IMR-90 (cell line): Measurements from ENCODE around the gene OR6V1. TPM values are rescaled to one million over a fixed set of nuclear protein-coding genes. Genes with fewer than 3 reads are reported as not detected.

Source experiments
- ATAC-seq: fragments of 200-7000 bp; cut with Tn5 transposase; 2 replicates; pipeline ENCODE4 v1.9.1; 2020; ENCODE audit warnings: low read depth, mild to moderate bottlenecking, moderate library complexity
- BruUV-seq: library from RNA; stranded (reverse); fragments of 400-500 nt; replicated peaks from 2 replicates; lab custom pipeline; 2021; lab: Mats Ljungman, UMichigan
- CTCF ChIA-PET: fragments of 300-600 bp; formaldehyde crosslinking; extraction: SDS; loops from one replicate; lab custom pipeline; 2021; ENCODE audit warnings: antibody characterized with exemption; lab: Yijun Ruan, JAX
- POLR2A ChIA-PET: fragments of 300-600 bp; sonication (Branson Sonifier 250); formaldehyde crosslinking; loops from one replicate; lab custom pipeline; 2022; ENCODE audit warnings: antibody characterized with exemption; ENCODE audit not compliant: unreplicated experiment; lab: Charles Lee
- DNase-seq: peaks from one replicate; pipeline ENCODE4 v3.0.0; 2013
- H2AFZ ChIP-seq: replicated peaks from 2 replicates; pipeline ENCODE3; 2013; ENCODE audit warnings: low read length, mild to moderate bottlenecking; ENCODE audit not compliant: poor library complexity
- H2AK5ac ChIP-seq: 2 replicates; pipeline ENCODE4 v1.6.1; 2013; ENCODE audit warnings: low read depth, low read length, inconsistent platforms
- H2AK9ac ChIP-seq: replicated peaks from 2 replicates; pipeline ENCODE3; 2013; ENCODE audit warnings: mild to moderate bottlenecking, low read depth, low read length, moderate library complexity; ENCODE audit not compliant: poor library complexity
- H2BK120ac ChIP-seq: 2 replicates; pipeline ENCODE4 v1.6.1; 2013; ENCODE audit warnings: low read depth, low read length, inconsistent platforms
- H2BK15ac ChIP-seq: 3 replicates; pipeline ENCODE4 v1.6.1; 2013; ENCODE audit warnings: low read depth, low read length, inconsistent platforms
- H2BK20ac ChIP-seq: 2 replicates; pipeline ENCODE4 v1.6.1; 2013; ENCODE audit warnings: low read depth, mild to moderate bottlenecking, inconsistent platforms, low read length, moderate library complexity
- H2BK5ac ChIP-seq: 2 replicates; pipeline ENCODE4 v1.6.1; 2013; ENCODE audit warnings: mild to moderate bottlenecking, low read depth, low read length, inconsistent platforms; ENCODE audit not compliant: poor library complexity, severe bottlenecking
- H3K14ac ChIP-seq: replicated peaks from 2 replicates; pipeline ENCODE4 v1.6.1; 2013; ENCODE audit warnings: low read depth, low read length, inconsistent platforms
- H3K18ac ChIP-seq: 2 replicates; pipeline ENCODE4 v1.6.1; 2013; ENCODE audit warnings: low read depth, low read length, control low read depth
- H3K23ac ChIP-seq: 2 replicates; pipeline ENCODE4 v1.6.1; 2013; ENCODE audit warnings: low read depth, low read length, inconsistent platforms
- H3K27ac ChIP-seq: 2 replicates; pipeline ENCODE4 v1.5.1; 2013; ENCODE audit warnings: mild to moderate bottlenecking, control low read depth, low read length; ENCODE audit not compliant: insufficient read depth
- H3K27me3 ChIP-seq: 2 replicates; pipeline ENCODE4 v1.6.1; 2013; ENCODE audit warnings: low read length; ENCODE audit not compliant: control insufficient read depth, insufficient read depth
- H3K36me3 ChIP-seq: 2 replicates; pipeline ENCODE4 v1.6.1; 2013; ENCODE audit warnings: low read length, mixed read lengths; ENCODE audit not compliant: control insufficient read depth, insufficient read depth
- H3K4ac ChIP-seq: 2 replicates; pipeline ENCODE4 v1.6.1; 2013; ENCODE audit warnings: low read depth, low read length, inconsistent platforms
- H3K4me1 ChIP-seq: 2 replicates; pipeline ENCODE4 v1.6.1; 2013; ENCODE audit warnings: low read length, mixed read lengths; ENCODE audit not compliant: control insufficient read depth, insufficient read depth
- H3K4me2 ChIP-seq: 2 replicates; pipeline ENCODE4 v1.6.1; 2013; ENCODE audit warnings: low read depth, mild to moderate bottlenecking, control low read depth, low read length, moderate library complexity
- H3K4me3 ChIP-seq: 2 replicates; pipeline ENCODE4 v1.5.1; 2013; ENCODE audit warnings: low read depth, mild to moderate bottlenecking, control low read depth, low read length, moderate library complexity; ENCODE audit not compliant: insufficient read depth
- H3K56ac ChIP-seq: 2 replicates; pipeline ENCODE4 v1.6.1; 2013; ENCODE audit warnings: low read length, inconsistent platforms; ENCODE audit not compliant: insufficient read depth; ENCODE audit errors: extremely low read depth
- H3K79me1 ChIP-seq, 2 experiments: 2 replicates each; pipeline ENCODE4 v1.6.1; 2013; ENCODE audit warnings: low read length in 2 of 2, inconsistent platforms in 1 of 2, low read depth in 1 of 2
- H3K9ac ChIP-seq: 2 replicates; pipeline ENCODE4 v1.6.1; 2013; ENCODE audit warnings: low read depth, low read length, control low read depth
- H3K9me1 ChIP-seq: 2 replicates; pipeline ENCODE4 v1.6.1; 2013; ENCODE audit warnings: low read length, inconsistent platforms; ENCODE audit not compliant: insufficient read depth
- H3K9me3 ChIP-seq: 2 replicates; pipeline ENCODE4 v1.6.1; 2013; ENCODE audit warnings: low read length; ENCODE audit not compliant: control insufficient read depth, insufficient read depth
- H4K20me1 ChIP-seq: 2 replicates; pipeline ENCODE4 v1.6.1; 2013; ENCODE audit warnings: low read length, inconsistent platforms; ENCODE audit not compliant: insufficient read depth
- H4K5ac ChIP-seq: 2 replicates; pipeline ENCODE4 v1.6.1; 2013; ENCODE audit warnings: mild to moderate bottlenecking, low read depth, low read length, control low read depth
- H4K8ac ChIP-seq, 2 experiments: 2 replicates each; pipeline ENCODE4 v1.6.1; 2013; ENCODE audit warnings: low read depth in 2 of 2, low read length in 2 of 2, control low read depth in 1 of 2, inconsistent platforms in 1 of 2
- H4K91ac ChIP-seq: 2 replicates; pipeline ENCODE4 v1.6.1; 2013; ENCODE audit warnings: low read depth, low read length, inconsistent platforms; ENCODE audit not compliant: insufficient read depth
- BHLHE40 ChIP-seq: fragments of 150-350 bp; IDR thresholded peaks from 2 replicates; pipeline ENCODE4 v1.6.1; 2016; ENCODE audit warnings: mild to moderate bottlenecking, low read depth, low read length
- CEBPB ChIP-seq: IDR thresholded peaks from 2 replicates; pipeline ENCODE4 v1.6.1; 2012; ENCODE audit warnings: low read depth, low read length, improper control_type of control experiment
- CHD1 ChIP-seq: IDR thresholded peaks from 2 replicates; pipeline ENCODE4 v1.6.1; 2012; ENCODE audit warnings: low read depth, low read length, improper control_type of control experiment
- CTCF ChIP-seq: conservative IDR thresholded peaks from 2 replicates; pipeline ENCODE4 v1.5.1; 2012; ENCODE audit warnings: mild to moderate bottlenecking, low read depth, low read length, improper control_type of control experiment
- FOS ChIP-seq: fragments of 150-350 bp; IDR thresholded peaks from 2 replicates; pipeline ENCODE4 v1.6.1; 2016; ENCODE audit warnings: low read depth, low read length
- MAFK ChIP-seq: IDR thresholded peaks from 2 replicates; pipeline ENCODE4 v1.6.1; 2012; ENCODE audit warnings: low read depth, low read length, improper control_type of control experiment
- MAZ ChIP-seq: IDR thresholded peaks from 2 replicates; pipeline ENCODE4 v1.6.1; 2012; ENCODE audit warnings: low read depth, mild to moderate bottlenecking, low read length, improper control_type of control experiment, moderate library complexity, borderline replicate concordance
- MXI1 ChIP-seq: IDR thresholded peaks from 2 replicates; pipeline ENCODE4 v1.6.1; 2012; ENCODE audit warnings: low read depth, mild to moderate bottlenecking, low read length, moderate library complexity, borderline replicate concordance
- NFE2L2 ChIP-seq: fragments of 150-350 bp; IDR thresholded peaks from 2 replicates; pipeline ENCODE4 v1.6.1; 2016; ENCODE audit warnings: low read depth, mild to moderate bottlenecking, low read length
- POLR2A ChIP-seq: IDR thresholded peaks from 2 replicates; pipeline ENCODE4 v1.6.1; 2012; ENCODE audit warnings: mild to moderate bottlenecking, low read depth, low read length
- RAD21 ChIP-seq: IDR thresholded peaks from 2 replicates; pipeline ENCODE4 v1.6.1; 2012; ENCODE audit warnings: low read length, improper control_type of control experiment
- RCOR1 ChIP-seq: IDR thresholded peaks from 2 replicates; pipeline ENCODE4 v1.6.1; 2012; ENCODE audit warnings: mild to moderate bottlenecking, low read length, improper control_type of control experiment; ENCODE audit not compliant: insufficient replicate concordance
- RFX5 ChIP-seq: IDR thresholded peaks from 2 replicates; pipeline ENCODE4 v1.8.0; 2012; ENCODE audit warnings: low read depth, mild to moderate bottlenecking, low read length, moderate library complexity
- SMC3 ChIP-seq: fragments of 150-350 bp; IDR thresholded peaks from 2 replicates; pipeline ENCODE4 v1.6.1; 2016; ENCODE audit warnings: low read depth, mild to moderate bottlenecking, antibody characterized with exemption, low read length, moderate library complexity
- WGBS, 2 experiments: methylation state at CpG; one replicate each; pipeline versions ENCODE4 v1.1.5 to v1.1.7; 2013; ENCODE audit warnings: missing lambda C conversion rate in 2 of 2; ENCODE audit not compliant: insufficient read length in 1 of 2; ENCODE audit errors: extremely low coverage in 2 of 2; 5-methylcytosine and 5-hydroxymethylcytosine counted together
- dilution Hi-C: fragments of 300-500 bp; cut with HindIII; formaldehyde crosslinking; loops from one replicate; pipeline ENCODE4 v1.14.3; 2018; ENCODE audit warnings: low sequenced_read_pairs; ENCODE audit not compliant: unreplicated experiment
- in situ Hi-C: fragments of 300-500 bp; cut with MboI; formaldehyde crosslinking; loops from 3 replicates; pipeline ENCODE4 v1.14.3; 2019; ENCODE audit warnings: low sequenced_read_pairs, inconsistent platforms, mixed read lengths
- intact Hi-C: fragments of 100-400 bp; cut with micrococcal nuclease; formaldehyde crosslinking; loops from 2 replicates; pipeline ENCODE4 v1.10.0; 2022
- polyA plus RNA-seq, 3 experiments: library from polyadenylated mRNA; depleted of rRNA; stranded (reverse); fragments of >200 nt; gene quantifications; 2 replicates each; pipeline ENCODE4 v1.2.3, GENCODE V29; 2012; ENCODE audit warnings: low replicate concordance in 1 of 3
- total RNA-seq: library from RNA; depleted of rRNA; stranded (reverse); fragments of >200 nt; gene quantifications from 2 replicates; pipeline ENCODE4 v1.2.3, GENCODE V29; 2012
- TF ChIP-seq, protein P1 (sequence below): fragments of 150-350 bp; IDR thresholded peaks from 2 replicates; pipeline ENCODE4 v1.6.1; 2017; ENCODE audit warnings: mild to moderate bottlenecking, antibody characterized with exemption, low read length, low read depth
- TF ChIP-seq, protein P2 (sequence below): fragments of 150-350 bp; IDR thresholded peaks from 2 replicates; pipeline ENCODE4 v1.6.1; 2016; ENCODE audit warnings: low read depth, mild to moderate bottlenecking, low read length, moderate library complexity, borderline replicate concordance

The OR6V1 gene
- total and polyA plus RNA-seq, 2 of the 4 experiments (the other 2 are of a cell fraction), result not detected

DNA sequence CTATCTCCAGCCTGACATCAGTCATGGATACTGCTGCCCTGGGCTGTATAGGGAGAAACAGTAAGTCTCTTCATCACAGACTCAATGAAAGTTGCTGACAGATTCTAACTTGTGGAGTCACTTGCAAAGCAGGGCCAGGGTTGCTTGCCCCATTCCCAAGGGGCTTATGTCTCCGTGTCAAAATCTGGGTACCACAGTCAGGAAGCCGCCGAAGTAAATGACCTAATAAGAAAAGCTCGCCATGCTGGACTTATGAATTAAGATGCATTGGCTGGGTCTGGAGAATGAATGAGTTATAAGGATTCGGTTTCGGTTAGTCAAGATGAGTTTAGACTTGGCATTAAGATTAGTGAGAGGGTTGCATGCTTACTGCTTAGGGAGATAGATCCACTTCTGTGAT is 10.8 kb upstream of the OR6V1 start:
- Histone ChIP-seq H2AK9ac (no peak overlapping the region), H2AFZ (no peak overlapping the region), H3K23ac (no peak overlapping the region), H3K9me3 (peaks cover 2% of the 10 kb centered on the region; the same call in 1 of the 2 replicates), H3K4ac (no peak overlapping the region), H3K79me1 (no peaks in the 10 kb centered on the region), H2BK120ac (no peak overlapping the region), H3K4me2 (no peak overlapping the region), H3K27ac (no peak overlapping the region), H3K14ac (no peak overlapping the region), H2BK5ac (no peak overlapping the region), H3K9me1 (no peaks in the 10 kb centered on the region), H4K91ac (no peak overlapping the region), H4K20me1 (no peaks in the 10 kb centered on the region), H3K4me3 (no peak overlapping the region), H3K27me3 (no peaks in the 10 kb centered on the region), H3K56ac (no peak overlapping the region), H4K8ac (no peak overlapping the region), H3K4me1 (no peaks in the 10 kb centered on the region), H4K5ac (no peak overlapping the region), H3K9ac (no peak overlapping the region), H2BK20ac (no peak overlapping the region), H2BK15ac (no peak overlapping the region), H3K36me3 (no peaks in the 10 kb centered on the region), H2AK5ac (no peak overlapping the region), H3K18ac (no peak overlapping the region)
- DNase-seq (no peak), ATAC-seq (no peak)
- ChIA-PET POLR2A (no interaction called here), CTCF (no interaction called here)
- TF ChIP-seq MAFK (no peak), RFX5 (no peak), FOS (no peak), CEBPB (no peak), CTCF (no peak), RAD21 (no peak), SMC3 (no peak), BHLHE40 (no peak), CHD1 (no peak), MXI1 (no peak), MAZ (no peak), RCOR1 (no peak), POLR2A (no peak), NFE2L2 (no peak)
- TF ChIP-seq, protein P1, sequence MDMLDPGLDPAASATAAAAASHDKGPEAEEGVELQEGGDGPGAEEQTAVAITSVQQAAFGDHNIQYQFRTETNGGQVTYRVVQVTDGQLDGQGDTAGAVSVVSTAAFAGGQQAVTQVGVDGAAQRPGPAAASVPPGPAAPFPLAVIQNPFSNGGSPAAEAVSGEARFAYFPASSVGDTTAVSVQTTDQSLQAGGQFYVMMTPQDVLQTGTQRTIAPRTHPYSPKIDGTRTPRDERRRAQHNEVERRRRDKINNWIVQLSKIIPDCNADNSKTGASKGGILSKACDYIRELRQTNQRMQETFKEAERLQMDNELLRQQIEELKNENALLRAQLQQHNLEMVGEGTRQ, result no peak
- TF ChIP-seq, protein P2, sequence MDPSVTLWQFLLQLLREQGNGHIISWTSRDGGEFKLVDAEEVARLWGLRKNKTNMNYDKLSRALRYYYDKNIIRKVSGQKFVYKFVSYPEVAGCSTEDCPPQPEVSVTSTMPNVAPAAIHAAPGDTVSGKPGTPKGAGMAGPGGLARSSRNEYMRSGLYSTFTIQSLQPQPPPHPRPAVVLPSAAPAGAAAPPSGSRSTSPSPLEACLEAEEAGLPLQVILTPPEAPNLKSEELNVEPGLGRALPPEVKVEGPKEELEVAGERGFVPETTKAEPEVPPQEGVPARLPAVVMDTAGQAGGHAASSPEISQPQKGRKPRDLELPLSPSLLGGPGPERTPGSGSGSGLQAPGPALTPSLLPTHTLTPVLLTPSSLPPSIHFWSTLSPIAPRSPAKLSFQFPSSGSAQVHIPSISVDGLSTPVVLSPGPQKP, result no peak
- in situ Hi-C loops (no loop called here), intact Hi-C loops (no loop called here), dilution Hi-C loops (no loop called here)
- 67% methylated on average over 3 of the region's 6 CpGs; no CpG with 5 or more reads in 1 of the 2 experiments for WGBS, 2 experiments
- no TSS peak for BruUV-seq
